ENCODE results near the gene TRPM2.

Gene TRPM2

DNA sequence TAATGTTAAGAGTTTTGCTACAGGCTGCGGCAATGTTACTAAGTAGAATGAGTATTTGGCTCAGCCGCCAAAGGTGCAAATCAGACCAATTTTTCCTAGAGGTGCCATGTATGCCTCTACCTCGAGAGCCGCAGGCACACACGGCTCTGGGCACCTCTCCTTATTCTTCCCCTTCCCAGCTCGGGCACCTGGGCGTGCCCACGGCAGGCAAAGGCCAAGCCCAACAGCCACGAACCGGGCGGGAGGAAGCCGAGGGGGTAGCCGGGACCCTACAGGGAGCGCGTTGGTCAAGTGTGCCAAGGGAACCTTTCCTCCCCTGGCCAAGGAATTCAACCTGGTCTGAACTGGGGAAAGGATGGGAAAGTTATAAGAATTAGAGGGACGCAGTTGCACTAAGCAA, 132.9 kb downstream of the TRPM2 start:
- H3K4me3 ChIP-seq (ENCODE audit: low read depth, low read length), result no peak overlapping the region
- TF ChIP-seq, protein P1, sequence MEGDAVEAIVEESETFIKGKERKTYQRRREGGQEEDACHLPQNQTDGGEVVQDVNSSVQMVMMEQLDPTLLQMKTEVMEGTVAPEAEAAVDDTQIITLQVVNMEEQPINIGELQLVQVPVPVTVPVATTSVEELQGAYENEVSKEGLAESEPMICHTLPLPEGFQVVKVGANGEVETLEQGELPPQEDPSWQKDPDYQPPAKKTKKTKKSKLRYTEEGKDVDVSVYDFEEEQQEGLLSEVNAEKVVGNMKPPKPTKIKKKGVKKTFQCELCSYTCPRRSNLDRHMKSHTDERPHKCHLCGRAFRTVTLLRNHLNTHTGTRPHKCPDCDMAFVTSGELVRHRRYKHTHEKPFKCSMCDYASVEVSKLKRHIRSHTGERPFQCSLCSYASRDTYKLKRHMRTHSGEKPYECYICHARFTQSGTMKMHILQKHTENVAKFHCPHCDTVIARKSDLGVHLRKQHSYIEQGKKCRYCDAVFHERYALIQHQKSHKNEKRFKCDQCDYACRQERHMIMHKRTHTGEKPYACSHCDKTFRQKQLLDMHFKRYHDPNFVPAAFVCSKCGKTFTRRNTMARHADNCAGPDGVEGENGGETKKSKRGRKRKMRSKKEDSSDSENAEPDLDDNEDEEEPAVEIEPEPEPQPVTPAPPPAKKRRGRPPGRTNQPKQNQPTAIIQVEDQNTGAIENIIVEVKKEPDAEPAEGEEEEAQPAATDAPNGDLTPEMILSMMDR (IDR thresholded peaks at IDR 0.05; ENCODE audit: low read depth, low read length), result no peak

DNA sequence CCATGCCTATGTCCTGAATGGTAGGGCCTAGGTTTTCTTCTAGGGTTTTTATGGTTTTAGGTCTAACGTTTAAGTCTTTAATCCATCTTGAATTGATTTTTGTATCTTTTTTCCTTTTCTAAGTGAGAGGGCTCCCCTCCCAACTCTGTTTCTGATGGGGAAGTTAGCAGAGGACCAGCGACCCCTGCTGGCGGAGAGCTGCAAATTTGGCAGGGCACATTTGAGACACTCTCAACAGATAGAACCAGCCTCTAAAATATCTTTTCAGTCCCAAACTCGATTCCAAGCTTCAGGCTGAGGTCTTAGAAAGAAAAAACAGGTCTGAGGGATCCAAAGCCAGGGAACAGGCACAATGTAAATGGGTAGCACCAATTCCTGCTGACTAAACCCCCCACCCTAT, 134.4 kb downstream of the TRPM2 start:
- TF ChIP-seq, protein P1 (IDR thresholded peaks at IDR 0.05; ENCODE audit: low read depth, low read length), result peak; percentile 73

DNA sequence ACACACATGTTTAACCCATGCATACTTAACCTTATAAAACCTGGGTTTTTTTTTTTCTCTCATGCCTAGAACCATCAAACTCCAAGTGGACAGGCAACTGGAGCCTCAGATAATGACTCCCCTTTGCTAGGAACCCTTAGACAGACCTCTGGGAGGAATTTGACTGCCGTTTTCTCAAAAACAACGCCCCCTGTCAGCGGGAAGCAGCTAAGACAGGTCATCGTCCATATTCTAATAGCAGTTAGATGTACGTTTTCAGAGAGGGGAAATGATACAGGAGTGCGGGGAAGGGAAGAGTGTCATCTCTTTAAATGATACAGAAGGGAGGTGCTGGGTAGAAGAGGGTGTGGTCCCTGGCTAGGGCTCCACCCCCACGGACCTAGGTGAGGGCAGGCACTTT, 136.5 kb downstream of the TRPM2 start:
- TF ChIP-seq, protein P1 (IDR thresholded peaks at IDR 0.05; ENCODE audit: low read depth, low read length), result no peak
- H3K4me3 ChIP-seq (ENCODE audit: low read depth, low read length), result no peak overlapping the region

More for the DNA sequence above, 134.4 kb downstream of the TRPM2 start:
- H3K4me3 ChIP-seq (ENCODE audit: low read depth, low read length), result no peak overlapping the region

DNA sequence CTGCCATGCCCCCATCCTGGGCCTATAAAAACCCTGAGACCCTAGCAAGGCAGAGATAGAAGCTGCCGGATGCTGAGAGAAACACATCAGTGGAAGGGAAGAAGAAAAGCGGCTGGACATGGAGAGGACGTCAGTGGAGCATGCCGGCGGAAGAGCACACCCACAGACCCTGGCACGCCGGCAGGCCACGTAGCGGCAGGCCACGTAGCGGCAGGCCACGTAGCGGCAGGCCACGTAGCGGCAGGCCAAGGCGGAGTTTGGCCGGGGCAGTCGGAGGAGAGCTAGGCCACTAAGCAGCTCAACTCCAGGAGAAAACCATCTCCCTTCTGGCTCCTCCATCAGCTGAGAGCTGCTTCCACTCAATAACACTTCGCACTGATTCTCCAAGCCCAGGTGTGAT, 137.0 kb downstream of the TRPM2 start:
- TF ChIP-seq, protein P1 (IDR thresholded peaks at IDR 0.05; ENCODE audit: low read depth, low read length), result no peak
- no peak overlapping the region for H3K4me3 ChIP-seq (ENCODE audit: low read depth, low read length)

DNA sequence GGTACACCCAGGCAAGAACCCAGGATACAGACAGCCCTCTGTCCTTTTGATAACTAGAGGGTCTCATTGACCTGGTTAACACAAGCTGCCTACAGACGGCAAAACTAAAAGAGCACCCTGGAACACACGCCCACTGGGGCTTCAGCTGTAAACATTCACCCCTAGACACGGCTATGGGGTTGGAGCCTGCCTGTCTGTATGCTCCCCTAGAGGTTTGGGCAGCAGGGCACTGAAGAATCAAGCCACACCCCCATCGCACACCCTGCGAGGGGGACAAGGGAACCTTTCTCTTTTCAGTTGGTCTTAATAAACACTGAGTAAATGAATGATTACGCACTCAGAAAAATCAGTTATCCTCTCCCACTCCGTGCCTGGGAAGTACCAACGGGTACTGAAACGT, 137.4 kb downstream of the TRPM2 start:
- TF ChIP-seq, protein P1 (IDR thresholded peaks at IDR 0.05; ENCODE audit: low read depth, low read length), result no peak
- H3K4me3 ChIP-seq (ENCODE audit: low read depth, low read length), result no peak overlapping the region

All from WI38 (cell line).